SK-N-SH treated with all-trans-retinoic acid at 6 μM for 48 hours (cell line): ENCODE results near the gene GAPVD1.

Experiments used
- ATAC-seq: fragments of 200-7000 bp; cut with Tn5 transposase; 3 replicates; pipeline ENCODE4 v1.9.1; 2020; ENCODE audit warnings: mild to moderate bottlenecking, moderate library complexity
- ARNTL ChIP-seq: fragments of 450-650 bp; formaldehyde crosslinking; IDR thresholded peaks from 2 replicates; pipeline ENCODE4 v1.5.0; 2020; ENCODE audit warnings: low read depth, mild to moderate bottlenecking, moderate library complexity, borderline replicate concordance
- CSDC2 ChIP-seq: fragments of 250-450 bp; sonication (Bioruptor Pico); IDR thresholded peaks from 2 replicates; pipeline ENCODE4 v1.5.0; 2020; ENCODE audit warnings: mild to moderate bottlenecking, moderate library complexity
- ESRRG ChIP-seq: fragments of 250-450 bp; sonication (Bioruptor Pico); IDR thresholded peaks from 2 replicates; pipeline ENCODE4 v1.6.1; 2021; ENCODE audit warnings: mild to moderate bottlenecking
- GLIS3 ChIP-seq: fragments of 250-450 bp; sonication (Bioruptor Pico); IDR thresholded peaks from 2 replicates; pipeline ENCODE4 v1.5.0; 2020; ENCODE audit warnings: mild to moderate bottlenecking, moderate library complexity
- ISL1 ChIP-seq: fragments of 250-450 bp; sonication (Bioruptor Pico); IDR thresholded peaks from 2 replicates; pipeline ENCODE4 v2.1.2; 2022; ENCODE audit warnings: mild to moderate bottlenecking, moderate library complexity
- OSR1 ChIP-seq: fragments of 250-450 bp; sonication (Bioruptor Pico); IDR thresholded peaks from 2 replicates; pipeline ENCODE4 v1.8.0; 2022; ENCODE audit warnings: moderate library complexity, mild to moderate bottlenecking, inconsistent platforms
- PATZ1 ChIP-seq: fragments of 250-450 bp; sonication (Bioruptor Pico); IDR thresholded peaks from 2 replicates; pipeline ENCODE4 v1.8.0; 2020; ENCODE audit warnings: mild to moderate bottlenecking, moderate library complexity, borderline replicate concordance
- POU6F1 ChIP-seq: fragments of 250-450 bp; sonication (Bioruptor Pico); IDR thresholded peaks from 2 replicates; pipeline ENCODE4 v1.8.0; 2021; ENCODE audit warnings: low read depth, mild to moderate bottlenecking, moderate library complexity, borderline replicate concordance
- PPARA ChIP-seq: fragments of 250-450 bp; sonication (Bioruptor Pico); IDR thresholded peaks from 2 replicates; pipeline ENCODE4 v1.5.0; 2020; ENCODE audit warnings: mild to moderate bottlenecking, borderline replicate concordance
- RARB ChIP-seq: fragments of 250-450 bp; sonication (Bioruptor Pico); IDR thresholded peaks from 2 replicates; pipeline ENCODE4 v1.8.0; 2021; ENCODE audit warnings: mild to moderate bottlenecking, moderate library complexity
- SNAI2 ChIP-seq: fragments of 250-450 bp; sonication (Bioruptor Pico); IDR thresholded peaks from 2 replicates; pipeline ENCODE4 v1.5.0; 2020; ENCODE audit warnings: mild to moderate bottlenecking, moderate library complexity
- TOX ChIP-seq: fragments of 250-450 bp; sonication (Bioruptor Pico); IDR thresholded peaks from 2 replicates; pipeline ENCODE4 v1.8.0; 2021; ENCODE audit warnings: mild to moderate bottlenecking, moderate library complexity, borderline replicate concordance
- TSHZ2 ChIP-seq: fragments of 250-450 bp; sonication (Bioruptor Pico); IDR thresholded peaks from 2 replicates; pipeline ENCODE4 v1.5.0; 2020; ENCODE audit warnings: mild to moderate bottlenecking, moderate library complexity
- ZC3H10 ChIP-seq: fragments of 250-450 bp; sonication (Bioruptor Pico); IDR thresholded peaks from 2 replicates; pipeline ENCODE4 v1.5.1; 2021; ENCODE audit warnings: mild to moderate bottlenecking, moderate library complexity
- ZFP3 ChIP-seq: fragments of 250-450 bp; sonication (Bioruptor Pico); IDR thresholded peaks from 2 replicates; pipeline ENCODE4 v1.5.0; 2020; ENCODE audit warnings: mild to moderate bottlenecking, moderate library complexity
- ZFP30 ChIP-seq: fragments of 450-650 bp; formaldehyde crosslinking; IDR thresholded peaks from 2 replicates; pipeline ENCODE4 v1.5.0; 2022; ENCODE audit warnings: mild to moderate bottlenecking, moderate library complexity
- ZNF70 ChIP-seq: fragments of 450-650 bp; formaldehyde crosslinking; IDR thresholded peaks from 2 replicates; pipeline ENCODE4 v1.5.0; 2020; ENCODE audit warnings: mild to moderate bottlenecking, moderate library complexity
- ZNF8 ChIP-seq: fragments of 450-650 bp; formaldehyde crosslinking; IDR thresholded peaks from 2 replicates; pipeline ENCODE4 v1.5.0; 2020; ENCODE audit warnings: mild to moderate bottlenecking, moderate library complexity
- TF ChIP-seq, protein P1 (sequence below): fragments of 250-450 bp; sonication (Bioruptor Pico); IDR thresholded peaks from 2 replicates; pipeline ENCODE4 v1.5.1; 2020; ENCODE audit warnings: low read depth, mild to moderate bottlenecking, moderate library complexity

The GAPVD1 gene

GRCh38 chr9:125323615-125324014 is 62.0 kb downstream of the GAPVD1 start:
- no peak for ATAC-seq
- TF ChIP-seq GLIS3 (CRISPR knock-in tag), result no peak
- no peak for TF ChIP-seq TOX
- TF ChIP-seq PPARA (CRISPR knock-in tag), result no peak
- TF ChIP-seq PATZ1 (CRISPR knock-in tag), result no peak
- TF ChIP-seq OSR1 (CRISPR knock-in tag), result no peak
- TF ChIP-seq ZC3H10 (CRISPR knock-in tag), result no peak

DNA sequence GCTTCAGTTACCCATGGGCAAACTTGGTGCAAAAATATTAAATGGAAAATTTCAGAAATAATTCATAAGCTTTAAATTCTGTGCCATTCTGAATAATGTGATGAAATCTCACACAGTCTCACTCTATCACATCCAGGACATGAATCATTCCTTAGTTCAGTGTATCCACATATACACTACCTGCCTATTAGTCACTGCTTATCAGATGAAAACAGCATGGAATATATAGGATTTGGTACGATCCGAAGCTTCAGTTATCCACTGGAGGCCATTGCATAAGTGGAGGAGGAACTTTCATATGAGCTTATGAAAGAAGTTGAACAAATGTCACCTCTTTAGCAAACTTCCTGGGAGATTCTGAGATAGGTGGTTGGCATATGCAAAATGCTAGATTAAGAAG is 64.2 kb downstream of the GAPVD1 start:
- TF ChIP-seq PATZ1 (CRISPR knock-in tag) (no peak), GLIS3 (CRISPR knock-in tag) (no peak), CSDC2 (CRISPR knock-in tag) (no peak), RARB (CRISPR knock-in tag) (no peak), ZFP3 (no peak), TOX (no peak), TSHZ2 (no peak), ISL1 (no peak), ZNF8 (CRISPR knock-in tag) (no peak), ZC3H10 (CRISPR knock-in tag) (no peak), OSR1 (CRISPR knock-in tag) (no peak), SNAI2 (CRISPR knock-in tag) (no peak), ZNF70 (no peak), ARNTL (CRISPR knock-in tag) (no peak)
- TF ChIP-seq, protein P1, sequence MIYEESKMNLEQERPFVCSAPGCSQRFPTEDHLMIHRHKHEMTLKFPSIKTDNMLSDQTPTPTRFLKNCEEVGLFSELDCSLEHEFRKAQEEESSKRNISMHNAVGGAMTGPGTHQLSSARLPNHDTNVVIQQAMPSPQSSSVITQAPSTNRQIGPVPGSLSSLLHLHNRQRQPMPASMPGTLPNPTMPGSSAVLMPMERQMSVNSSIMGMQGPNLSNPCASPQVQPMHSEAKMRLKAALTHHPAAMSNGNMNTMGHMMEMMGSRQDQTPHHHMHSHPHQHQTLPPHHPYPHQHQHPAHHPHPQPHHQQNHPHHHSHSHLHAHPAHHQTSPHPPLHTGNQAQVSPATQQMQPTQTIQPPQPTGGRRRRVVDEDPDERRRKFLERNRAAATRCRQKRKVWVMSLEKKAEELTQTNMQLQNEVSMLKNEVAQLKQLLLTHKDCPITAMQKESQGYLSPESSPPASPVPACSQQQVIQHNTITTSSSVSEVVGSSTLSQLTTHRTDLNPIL (CRISPR knock-in tag), result no peak
- TF ChIP-seq, all 23 proteins: peak for 0
- ATAC-seq, result no peak

DNA sequence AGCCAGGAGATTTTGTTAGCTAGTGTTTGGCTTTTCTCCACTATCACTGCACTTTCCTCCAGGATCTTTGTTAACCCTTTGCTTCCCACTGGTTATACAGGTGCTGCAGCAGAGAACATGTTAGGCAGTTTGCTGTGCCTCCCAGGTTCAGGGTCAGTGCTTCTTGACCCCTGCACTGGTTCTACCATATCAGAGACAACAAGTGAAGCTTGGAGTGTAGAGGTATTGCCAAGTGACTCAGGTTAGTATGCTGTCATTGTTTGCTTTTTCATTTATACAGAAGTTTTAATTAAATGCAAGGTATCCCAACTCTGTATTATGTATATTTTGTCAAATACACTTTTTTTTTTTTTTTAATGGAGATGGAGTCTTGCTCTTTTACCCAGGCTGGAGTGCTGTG is 68.4 kb downstream of the GAPVD1 start:
- ATAC-seq, result no peak
- TF ChIP-seq ZFP30 (CRISPR knock-in tag) (no peak), OSR1 (CRISPR knock-in tag) (no peak), CSDC2 (CRISPR knock-in tag) (no peak), ARNTL (CRISPR knock-in tag) (no peak), GLIS3 (CRISPR knock-in tag) (no peak)
- TF ChIP-seq, all 23 proteins: peak for 0

DNA sequence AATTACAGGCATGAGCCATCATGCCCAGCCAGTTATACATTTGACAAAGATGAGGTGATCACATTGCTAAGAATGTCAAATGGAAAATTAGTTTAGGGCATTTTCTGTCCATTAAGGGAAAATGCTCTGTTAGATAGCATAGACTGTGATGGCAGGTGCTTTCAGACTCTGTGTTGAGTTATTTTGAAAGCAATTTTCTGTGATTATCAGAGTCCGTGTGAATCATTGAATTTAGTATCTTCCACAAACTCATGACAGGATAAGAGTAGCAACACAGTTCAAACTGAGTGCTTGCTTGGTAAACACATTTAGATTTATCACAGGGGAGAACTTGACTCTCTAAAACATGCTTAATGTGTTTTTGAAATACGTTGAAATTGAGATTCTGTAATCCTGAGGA is 69.0 kb downstream of the GAPVD1 start:
- TF ChIP-seq POU6F1 (CRISPR knock-in tag) (no peak), ESRRG (CRISPR knock-in tag) (no peak), ISL1 (peak; percentile 68)
- no peak for ATAC-seq
